CD14-positive monocyte (primary cell): ENCODE results near the gene RAB3A. TPM values are rescaled to one million over a fixed set of nuclear protein-coding genes. Genes with fewer than 3 reads are reported as not detected.

ENCODE experiments used
- DNase-seq, 3 donors: peaks; one replicate each; pipeline ENCODE4 v3.0.0-alpha.2; 2011 to 2022
- H2AFZ ChIP-seq: 2 replicates; pipeline ENCODE4 v1.6.0; 2012; ENCODE audit warnings: mild to moderate bottlenecking, low read depth, low read length, inconsistent platforms; ENCODE audit not compliant: insufficient read depth, poor library complexity, severe bottlenecking
- H3K27ac ChIP-seq, 2 donors: 1 replicate in 1 of 2; 2 replicates in 1 of 2; pipeline ENCODE4 v1.5.1; 2012 to 2013; ENCODE audit warnings: low read length in 2 of 2, control low read depth in 1 of 2, inconsistent platforms in 1 of 2, low read depth in 1 of 2, mild to moderate bottlenecking in 1 of 2
- H3K27me3 ChIP-seq, 2 donors: one replicate each; pipeline versions ENCODE4 v1.6.0 to v1.6.1; 2011 to 2013; ENCODE audit warnings: low read length in 2 of 2; ENCODE audit not compliant: control insufficient read depth in 2 of 2, insufficient read depth in 2 of 2
- H3K36me3 ChIP-seq, 2 donors: replicated peaks in 1 of 2; 1 replicate in 1 of 2; 2 replicates in 1 of 2; pipeline versions ENCODE4 v1.5.1 to v1.6.1; 2012 to 2013; ENCODE audit warnings: low read length in 2 of 2, control low read depth in 1 of 2, inconsistent platforms in 1 of 2, mild to moderate bottlenecking in 1 of 2; ENCODE audit not compliant: insufficient read depth in 2 of 2, control insufficient read depth in 1 of 2
- H3K4me1 ChIP-seq, 2 donors: 1 replicate in 1 of 2; 2 replicates in 1 of 2; pipeline versions ENCODE4 v1.5.1 to v1.6.1; 2012 to 2013; ENCODE audit warnings: low read length in 2 of 2, control low read depth in 1 of 2, inconsistent platforms in 1 of 2, mild to moderate bottlenecking in 1 of 2, moderate library complexity in 1 of 2; ENCODE audit not compliant: insufficient read depth in 2 of 2, control insufficient read depth in 1 of 2
- H3K4me2 ChIP-seq: replicated peaks from 2 replicates; pipeline ENCODE3; 2012; ENCODE audit warnings: low read length, moderate library complexity, mild to moderate bottlenecking; ENCODE audit not compliant: poor library complexity, severe bottlenecking; ENCODE audit errors: extremely low read depth
- H3K4me3 ChIP-seq, 3 experiments: fragments of 200-600 bp in 1 of 3; sonication (generic) in 1 of 3; replicated peaks in 1 of 3; 1 replicate in 2 of 3; 2 replicates in 1 of 3; pipeline ENCODE4 v1.5.1; 2011 to 2013; ENCODE audit warnings: low read length in 3 of 3, mild to moderate bottlenecking in 3 of 3, control low read depth in 2 of 3, low read depth in 2 of 3, inconsistent platforms in 1 of 3, moderate library complexity in 1 of 3
- H3K79me2 ChIP-seq: 2 replicates; pipeline ENCODE4 v1.6.0; 2012; ENCODE audit warnings: mild to moderate bottlenecking, control low read depth, inconsistent platforms, low read length, moderate library complexity; ENCODE audit not compliant: insufficient read depth
- H3K9ac ChIP-seq: 2 replicates; pipeline ENCODE4 v1.6.0; 2017; ENCODE audit warnings: low read length, mild to moderate bottlenecking; ENCODE audit not compliant: insufficient read depth, poor library complexity, severe bottlenecking
- H3K9me3 ChIP-seq, 2 donors: replicated peaks in 1 of 2; 1 replicate in 1 of 2; 2 replicates in 1 of 2; pipeline versions ENCODE4 v1.5.1 to v1.6.1; 2012 to 2013; ENCODE audit warnings: low read length in 2 of 2, control low read depth in 1 of 2; ENCODE audit not compliant: control insufficient read depth in 1 of 2, insufficient read depth in 1 of 2
- H4K20me1 ChIP-seq: 2 replicates; pipeline ENCODE4 v1.6.0; 2012; ENCODE audit warnings: mild to moderate bottlenecking, low read length, control low read depth, moderate library complexity; ENCODE audit not compliant: insufficient read depth
- H3K27ac Mint-ChIP-seq, 7 donors: one replicate each; pipeline ENCODE4 v1.8.0; 2020; ENCODE audit warnings: mild to moderate bottlenecking in 7 of 7, mixed read lengths in 7 of 7, moderate library complexity in 6 of 7, inconsistent platforms in 2 of 7
- H3K27me3 Mint-ChIP-seq, 3 donors: one replicate each; pipeline ENCODE4 v1.8.0; 2021 to 2022; ENCODE audit warnings: low read depth in 3 of 3, mild to moderate bottlenecking in 3 of 3, mixed read lengths in 3 of 3, moderate library complexity in 3 of 3, inconsistent platforms in 1 of 3
- H3K36me3 Mint-ChIP-seq, 2 donors: one replicate each; pipeline ENCODE4 v1.8.0; 2020; ENCODE audit warnings: mixed read lengths in 2 of 2, inconsistent platforms in 1 of 2, mild to moderate bottlenecking in 1 of 2
- H3K4me1 Mint-ChIP-seq: one replicate; pipeline ENCODE4 v1.8.0; 2020; ENCODE audit warnings: mild to moderate bottlenecking, mixed read lengths
- H3K4me3 Mint-ChIP-seq, 2 donors: one replicate each; pipeline ENCODE4 v1.8.0; 2020; ENCODE audit warnings: mild to moderate bottlenecking in 2 of 2, mixed read lengths in 2 of 2, moderate library complexity in 1 of 2
- H3K9me3 Mint-ChIP-seq, 7 donors: one replicate each; pipeline ENCODE4 v1.8.0; 2020 to 2022; ENCODE audit warnings: mixed read lengths in 7 of 7, mild to moderate bottlenecking in 6 of 7, moderate library complexity in 6 of 7, inconsistent platforms in 2 of 7
- WGBS: methylation state at CpG from one replicate; pipeline ENCODE4 v1.1.5; 2013; ENCODE audit warnings: missing lambda C conversion rate; ENCODE audit not compliant: insufficient coverage; 5-methylcytosine and 5-hydroxymethylcytosine counted together
- intact Hi-C, 2 donors: fragments of 100-400 bp; cut with micrococcal nuclease; formaldehyde crosslinking; loops; one replicate each; pipeline versions ENCODE4 v1.15.0 to v1.15.1; 2023
- polyA plus RNA-seq, 3 donors: library from polyadenylated mRNA; depleted of rRNA in 1 of 3; unstranded in 2 of 3; stranded (reverse) in 1 of 3; fragments of 300-500 nt in 2 of 3; fragments of >200 nt in 1 of 3; fragmentation: Illumina TruSeq in 2 of 3; gene quantifications; 1 replicate in 2 of 3; 2 replicates in 1 of 3; pipeline ENCODE4 v1.2.3, GENCODE V29; 2012 to 2021
- TF ChIP-seq, protein P1 (sequence below): fragments of 200-600 bp; IDR thresholded peaks from one replicate; pipeline ENCODE4 v1.8.0; 2022; ENCODE audit warnings: antibody characterized with exemption, mild to moderate bottlenecking

The RAB3A gene
- polyA plus RNA-seq, 3 donors, result 0.55 to 8.7 (median 0.56) TPM

DNA sequence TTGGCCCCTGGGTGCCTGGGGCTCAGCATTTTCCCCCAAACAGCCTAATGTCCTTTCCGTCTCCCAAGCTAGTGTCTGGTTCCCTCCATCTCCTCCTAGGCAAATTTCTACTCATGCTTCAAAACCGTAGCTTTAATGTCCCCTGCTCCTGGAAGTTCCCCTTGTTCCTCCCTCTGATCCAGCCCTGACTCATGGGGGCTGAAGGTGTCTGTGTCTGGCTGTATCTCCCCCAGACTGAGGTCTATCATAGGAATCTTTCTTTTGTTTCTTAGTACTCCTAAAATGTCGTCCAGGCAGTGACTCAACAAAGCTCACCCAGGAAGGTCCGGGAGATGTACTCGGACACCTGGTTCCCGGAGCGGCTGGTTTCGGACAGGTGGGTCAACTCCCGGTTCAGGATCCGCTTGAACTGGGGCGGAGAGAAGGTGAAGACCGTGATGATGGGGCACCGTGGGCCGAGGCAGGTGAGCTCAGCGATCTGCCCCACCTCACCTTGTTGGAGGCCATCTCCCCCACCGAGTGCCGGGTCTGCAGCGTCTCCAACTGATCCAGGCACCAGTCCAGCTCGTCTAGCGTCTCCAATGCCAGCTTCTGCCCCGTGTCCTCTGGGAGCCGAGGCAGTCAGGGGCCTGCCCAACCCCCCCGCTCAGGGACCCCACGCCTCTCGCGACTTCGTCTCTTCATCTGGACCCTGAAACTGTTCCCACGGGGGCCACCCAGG lies 16.2 kb upstream of the RAB3A start:
- TF ChIP-seq, protein P1, sequence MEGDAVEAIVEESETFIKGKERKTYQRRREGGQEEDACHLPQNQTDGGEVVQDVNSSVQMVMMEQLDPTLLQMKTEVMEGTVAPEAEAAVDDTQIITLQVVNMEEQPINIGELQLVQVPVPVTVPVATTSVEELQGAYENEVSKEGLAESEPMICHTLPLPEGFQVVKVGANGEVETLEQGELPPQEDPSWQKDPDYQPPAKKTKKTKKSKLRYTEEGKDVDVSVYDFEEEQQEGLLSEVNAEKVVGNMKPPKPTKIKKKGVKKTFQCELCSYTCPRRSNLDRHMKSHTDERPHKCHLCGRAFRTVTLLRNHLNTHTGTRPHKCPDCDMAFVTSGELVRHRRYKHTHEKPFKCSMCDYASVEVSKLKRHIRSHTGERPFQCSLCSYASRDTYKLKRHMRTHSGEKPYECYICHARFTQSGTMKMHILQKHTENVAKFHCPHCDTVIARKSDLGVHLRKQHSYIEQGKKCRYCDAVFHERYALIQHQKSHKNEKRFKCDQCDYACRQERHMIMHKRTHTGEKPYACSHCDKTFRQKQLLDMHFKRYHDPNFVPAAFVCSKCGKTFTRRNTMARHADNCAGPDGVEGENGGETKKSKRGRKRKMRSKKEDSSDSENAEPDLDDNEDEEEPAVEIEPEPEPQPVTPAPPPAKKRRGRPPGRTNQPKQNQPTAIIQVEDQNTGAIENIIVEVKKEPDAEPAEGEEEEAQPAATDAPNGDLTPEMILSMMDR, result no peak
- intact Hi-C loops, result no loop called here
- H3K4me1 Mint-ChIP-seq, result peaks cover 15% of the 10 kb centered on the region
- no peaks in the 10 kb centered on the region for H3K36me3 ChIP-seq
- peaks cover 13 to 16% of the 10 kb centered on the region in 2 donors for H3K4me1 ChIP-seq
- no peaks in the 10 kb centered on the region for H4K20me1 ChIP-seq
- peaks cover 0 to 10% (median 3%) of the 10 kb centered on the region in 7 donors for H3K9me3 Mint-ChIP-seq
- H3K4me2 ChIP-seq, result no peak overlapping the region
- H3K9me3 ChIP-seq, result peaks cover 0 to 4% of the 10 kb centered on the region in 2 donors
- no peak overlapping the region for H2AFZ ChIP-seq
- H3K36me3 Mint-ChIP-seq, result peaks cover 0 to 4% of the 10 kb centered on the region in 2 donors
- no peak overlapping the region for H3K4me3 ChIP-seq
- H3K9ac ChIP-seq, result no peak overlapping the region
- H3K27me3 Mint-ChIP-seq, result peaks cover 30 to 47% (median 45%) of the 10 kb centered on the region in 3 donors
- 76% methylated on average over 26 of the region's 28 CpGs for WGBS
- peak overlapping the region in 2 of 7 donors; percentile 43 to 68 for H3K27ac Mint-ChIP-seq
- peak overlapping the region in 1 of 2 donors; percentile 63 for H3K4me3 Mint-ChIP-seq
- H3K27me3 ChIP-seq, result peaks cover 2 to 21% of the 10 kb centered on the region in 2 donors
- H3K27ac ChIP-seq, result no peak overlapping the region
- no peak for DNase-seq
- H3K79me2 ChIP-seq, result no peaks in the 10 kb centered on the region

DNA sequence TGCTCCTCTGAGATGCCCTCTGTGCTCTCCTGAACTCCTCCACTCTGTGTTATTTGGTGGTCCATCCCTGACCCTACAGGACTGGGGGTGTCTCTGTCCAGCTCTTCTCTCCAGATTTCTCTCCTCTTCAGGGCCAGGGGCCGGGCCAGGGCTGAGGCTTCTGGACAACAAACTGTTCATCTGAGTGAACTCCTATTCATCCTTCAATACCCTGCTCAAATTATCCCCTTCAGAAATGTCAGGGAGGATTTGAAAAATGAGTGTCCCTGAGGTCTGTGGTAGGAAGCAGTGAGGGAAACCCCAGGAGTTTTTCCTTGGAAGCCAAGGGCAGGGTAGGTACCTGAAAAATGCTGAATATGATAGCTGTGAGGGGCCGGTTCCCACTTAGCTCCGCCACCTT lies 14.8 kb upstream of the RAB3A start:
- no peak overlapping the region for H3K9ac ChIP-seq
- H3K4me1 ChIP-seq, result peaks cover 0 to under 1% of the 10 kb centered on the region in 2 donors
- peak overlapping the region in 1 of 2 donors; percentile 27 for H3K4me3 Mint-ChIP-seq
- peaks cover 0 to 9% (median 0%) of the 10 kb centered on the region in 7 donors for H3K9me3 Mint-ChIP-seq
- H3K79me2 ChIP-seq, result no peaks in the 10 kb centered on the region
- no peaks in the 10 kb centered on the region for H3K36me3 ChIP-seq
- peaks cover 0 to 14% of the 10 kb centered on the region in 2 donors for H3K27me3 ChIP-seq
- intact Hi-C loops, result no loop called here
- peaks cover 0 to 4% of the 10 kb centered on the region in 2 donors for H3K9me3 ChIP-seq
- WGBS, result no CpG with 5 or more reads among the region's 3 CpGs
- H3K27ac ChIP-seq, result no peak overlapping the region
- no peaks in the 10 kb centered on the region for H3K36me3 Mint-ChIP-seq
- peaks cover 29 to 44% (median 39%) of the 10 kb centered on the region in 3 donors for H3K27me3 Mint-ChIP-seq
- DNase-seq, result no peak
- H3K4me1 Mint-ChIP-seq, result peaks cover 5% of the 10 kb centered on the region
- no peak overlapping the region for H2AFZ ChIP-seq
- no peak overlapping the region for H3K4me2 ChIP-seq
- TF ChIP-seq, protein P1, result no peak
- no peaks in the 10 kb centered on the region for H4K20me1 ChIP-seq
- no peak overlapping the region for H3K27ac Mint-ChIP-seq
- no peak overlapping the region for H3K4me3 ChIP-seq
